Stimulated activated naive CD8-positive, alpha-beta T cell treated with anti-CD3 and anti-CD28 coated beads, Interleukin-15, amount 100 ng/mL, for 72 hours (primary cell): ENCODE data around the gene ERC2.
A peak's percentile ranks its signal among the peaks of the same experiment; 100 is the strongest.

ENCODE experiments used
- ATAC-seq: fragments of 150-1000 bp; cut with Tn5 transposase; 2 replicates; pipeline ENCODE4 v1.10.0; 2021; ENCODE audit warnings: mild to moderate bottlenecking, moderate library complexity
- DNase-seq, 2 donors: peaks; one replicate each; pipeline ENCODE4 v3.0.0; 2021 to 2022
- H3K27ac Mint-ChIP-seq, 2 donors: one replicate each; pipeline ENCODE4 v1.8.0; 2022; ENCODE audit warnings: mild to moderate bottlenecking in 2 of 2, mixed read lengths in 2 of 2, moderate library complexity in 2 of 2
- H3K27me3 Mint-ChIP-seq: one replicate; pipeline ENCODE4 v1.8.0; 2022; ENCODE audit warnings: mixed read lengths
- H3K4me1 Mint-ChIP-seq: one replicate; pipeline ENCODE4 v1.8.0; 2022; ENCODE audit warnings: mild to moderate bottlenecking, mixed read lengths
- H3K4me3 Mint-ChIP-seq, 2 donors: one replicate each; pipeline ENCODE4 v1.8.0; 2022; ENCODE audit warnings: mild to moderate bottlenecking in 2 of 2, mixed read lengths in 2 of 2, moderate library complexity in 1 of 2
- H3K9me3 Mint-ChIP-seq, 2 donors: one replicate each; pipeline ENCODE4 v1.8.0; 2022; ENCODE audit warnings: mixed read lengths in 2 of 2

Gene ERC2

GRCh38 chr3:55880357-55880756 lies 587.9 kb downstream of the ERC2 start:
- ATAC-seq (no peak), DNase-seq (no peak)
- Mint-ChIP-seq H3K27me3 (no peaks in the 10 kb centered on the region), H3K9me3 (no peaks in the 10 kb centered on the region), H3K27ac (no peak overlapping the region), H3K4me1 (no peaks in the 10 kb centered on the region), H3K4me3 (no peak overlapping the region)

DNA sequence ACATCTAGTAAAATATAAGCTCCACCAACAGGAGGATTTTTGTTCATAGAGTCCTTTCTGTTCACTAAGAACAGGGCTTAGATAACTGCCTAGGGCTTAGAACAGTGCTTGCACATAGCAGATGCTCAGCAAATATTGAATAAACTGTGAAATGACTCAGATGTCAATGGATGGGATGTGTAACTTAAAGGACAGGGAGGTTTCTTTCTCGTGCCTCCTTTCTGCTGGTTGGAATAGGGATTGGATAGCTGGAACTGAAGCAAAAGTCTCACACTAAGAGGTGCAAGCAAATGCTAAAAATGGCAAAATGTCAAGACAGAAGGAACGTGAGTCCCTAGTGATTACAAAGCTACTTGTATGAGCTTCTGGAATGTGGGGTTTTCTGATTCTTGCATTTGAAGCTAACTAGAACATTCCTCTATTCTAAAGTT lies 588.4 kb downstream of the ERC2 start:
- Mint-ChIP-seq H3K27ac (no peak overlapping the region), H3K27me3 (no peaks in the 10 kb centered on the region), H3K9me3 (no peaks in the 10 kb centered on the region), H3K4me3 (no peak overlapping the region), H3K4me1 (no peaks in the 10 kb centered on the region)
- ATAC-seq = no peak
- no peak for DNase-seq

DNA sequence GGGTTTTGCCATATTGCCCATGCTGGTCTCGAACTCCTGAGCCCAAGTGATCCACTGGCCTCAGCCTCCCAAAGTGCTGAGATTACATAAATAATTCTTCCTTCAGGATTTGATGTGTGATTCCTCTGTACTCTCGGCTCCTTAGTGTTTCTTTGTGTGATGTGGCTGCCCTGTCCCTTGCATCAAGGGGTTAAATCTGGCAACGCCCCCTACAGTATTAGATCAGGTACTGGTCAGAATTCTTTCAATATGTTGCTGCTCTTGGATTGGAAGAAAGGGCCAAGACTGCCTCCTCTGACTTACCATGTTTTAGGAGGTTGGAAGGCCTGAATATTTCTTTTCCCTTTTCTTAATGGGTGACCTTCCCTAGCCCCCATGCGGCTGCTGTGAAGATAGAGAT lies 590.6 kb downstream of the ERC2 start:
- Mint-ChIP-seq H3K4me3 (no peak overlapping the region), H3K27me3 (no peaks in the 10 kb centered on the region), H3K4me1 (no peaks in the 10 kb centered on the region), H3K9me3 (no peaks in the 10 kb centered on the region), H3K27ac (no peak overlapping the region)
- ATAC-seq (no peak), DNase-seq (no peak)

DNA sequence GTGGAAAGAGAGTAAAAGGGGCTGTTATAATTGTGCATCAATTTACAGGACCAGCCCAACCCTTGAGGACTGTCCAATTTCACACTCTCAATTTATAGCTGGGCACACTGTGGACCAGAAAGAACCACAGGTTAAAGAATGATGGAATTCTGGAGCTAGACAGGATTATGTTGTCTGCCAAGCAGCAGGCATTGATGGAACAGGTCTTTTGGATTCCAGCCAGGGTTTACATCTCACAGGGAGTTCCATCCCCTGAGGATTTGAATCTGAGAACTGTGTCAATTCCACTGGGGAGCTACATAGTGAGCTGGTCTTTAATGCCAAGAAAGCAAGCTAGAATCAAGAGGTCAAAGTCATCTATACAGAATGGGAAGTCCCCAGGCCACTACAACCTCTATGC lies 591.7 kb downstream of the ERC2 start:
- Mint-ChIP-seq H3K4me1 (no peaks in the 10 kb centered on the region), H3K27me3 (no peaks in the 10 kb centered on the region), H3K9me3 (no peaks in the 10 kb centered on the region), H3K4me3 (no peak overlapping the region), H3K27ac (peak overlapping the region in 1 of 2 donors; percentile 44)
- ATAC-seq (no peak), DNase-seq (no peak)

GRCh38 chr3:55875113-55875512 lies 593.2 kb downstream of the ERC2 start:
- DNase-seq = no peak
- no peaks in the 10 kb centered on the region for H3K4me1 Mint-ChIP-seq
- ATAC-seq = no peak
- no peak overlapping the region for H3K4me3 Mint-ChIP-seq
- H3K9me3 Mint-ChIP-seq = no peaks in the 10 kb centered on the region
- H3K27ac Mint-ChIP-seq = no peak overlapping the region
- no peaks in the 10 kb centered on the region for H3K27me3 Mint-ChIP-seq

GRCh38 chr3:55873523-55874254 lies 594.6 kb downstream of the ERC2 start:
- ATAC-seq (no peak), DNase-seq (no peak)
- no peaks in the 10 kb centered on the region for H3K9me3 Mint-ChIP-seq
- H3K4me1 Mint-ChIP-seq = no peaks in the 10 kb centered on the region
- H3K27me3 Mint-ChIP-seq = no peaks in the 10 kb centered on the region
- H3K4me3 Mint-ChIP-seq = no peak overlapping the region
- no peak overlapping the region for H3K27ac Mint-ChIP-seq

DNA sequence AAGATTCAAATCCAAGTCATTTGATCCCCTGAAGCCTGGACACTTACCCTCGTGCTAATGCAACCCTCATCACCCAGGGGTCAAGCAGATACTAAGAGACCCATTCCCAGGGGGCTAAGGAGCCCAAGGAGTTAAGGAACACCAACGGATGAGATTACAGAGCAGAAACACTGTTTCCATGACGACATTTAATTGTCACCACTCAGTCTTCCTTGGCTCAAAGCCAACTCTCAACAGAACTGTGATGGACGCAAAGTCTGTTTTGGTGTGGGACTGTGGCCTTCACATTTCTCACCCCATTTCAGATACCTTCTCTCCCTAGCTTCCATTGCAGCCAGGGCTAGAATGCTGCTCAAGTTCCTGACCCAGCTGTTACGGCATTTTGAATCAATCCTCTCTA lies 597.7 kb downstream of the ERC2 start:
- Mint-ChIP-seq H3K9me3 (no peaks in the 10 kb centered on the region), H3K27ac (no peak overlapping the region), H3K27me3 (no peaks in the 10 kb centered on the region), H3K4me3 (no peak overlapping the region), H3K4me1 (no peaks in the 10 kb centered on the region)
- ATAC-seq = no peak
- no peak for DNase-seq

DNA sequence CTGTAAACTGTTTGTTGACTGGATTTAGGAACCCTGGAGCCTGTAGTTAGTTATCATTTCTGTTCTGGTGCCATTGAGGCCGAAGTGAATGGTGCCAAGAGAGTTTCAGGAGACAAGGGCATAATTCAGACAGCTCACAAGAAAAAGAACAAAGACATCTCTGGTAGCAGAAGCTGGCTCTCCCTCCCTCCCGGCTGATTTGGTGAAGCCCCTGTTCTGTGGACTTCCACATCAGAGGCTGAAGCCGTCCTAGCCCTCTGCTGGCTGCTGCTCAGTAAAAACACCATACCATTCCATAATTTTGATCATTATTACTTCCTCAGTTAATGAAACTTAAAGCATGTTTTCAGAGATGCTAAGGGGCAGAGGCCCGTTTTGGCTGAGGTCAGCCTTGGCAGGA lies 599.9 kb downstream of the ERC2 start:
- Mint-ChIP-seq H3K27me3 (no peaks in the 10 kb centered on the region), H3K9me3 (no peaks in the 10 kb centered on the region), H3K4me1 (no peaks in the 10 kb centered on the region), H3K27ac (no peak overlapping the region), H3K4me3 (no peak overlapping the region)
- ATAC-seq = no peak
- no peak for DNase-seq

GRCh38 chr3:55863028-55863427 lies 605.2 kb downstream of the ERC2 start:
- H3K9me3 Mint-ChIP-seq = no peaks in the 10 kb centered on the region
- DNase-seq (no peak), ATAC-seq (no peak)
- no peaks in the 10 kb centered on the region for H3K27me3 Mint-ChIP-seq
- H3K27ac Mint-ChIP-seq = no peak overlapping the region
- no peak overlapping the region for H3K4me3 Mint-ChIP-seq
- no peaks in the 10 kb centered on the region for H3K4me1 Mint-ChIP-seq

GRCh38 chr3:55860049-55860721 lies 608.1 kb downstream of the ERC2 start:
- ATAC-seq = no peak
- Mint-ChIP-seq H3K27ac (peak overlapping the region; percentile 37 to 38), H3K9me3 (no peaks in the 10 kb centered on the region), H3K27me3 (no peaks in the 10 kb centered on the region), H3K4me1 (no peaks in the 10 kb centered on the region), H3K4me3 (no peak overlapping the region)
- DNase-seq = no peak

GRCh38 chr3:55859305-55859704 lies 609.0 kb downstream of the ERC2 start:
- Mint-ChIP-seq H3K27me3 (no peaks in the 10 kb centered on the region), H3K4me1 (no peaks in the 10 kb centered on the region), H3K4me3 (no peak overlapping the region), H3K27ac (no peak overlapping the region), H3K9me3 (no peaks in the 10 kb centered on the region)
- DNase-seq = no peak
- no peak for ATAC-seq

DNA sequence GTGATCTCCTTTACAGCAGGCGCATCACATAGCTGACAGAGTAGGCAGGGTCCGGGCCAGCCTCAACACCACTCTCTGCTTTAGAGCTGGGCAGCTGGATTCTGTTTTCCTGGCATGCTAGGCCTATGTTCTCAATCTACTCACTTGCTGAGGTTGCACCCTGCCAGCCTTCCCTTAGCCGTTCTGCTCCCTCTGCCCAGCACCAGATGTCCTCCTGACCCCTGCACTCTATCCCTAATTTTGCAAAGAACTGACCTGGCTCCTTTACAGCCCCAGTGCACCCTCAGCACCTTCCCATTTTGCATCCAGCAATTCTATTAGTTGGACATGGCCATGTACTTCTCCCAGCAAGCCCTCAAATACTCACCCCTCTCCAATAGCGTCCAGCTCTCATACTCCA lies 609.5 kb downstream of the ERC2 start:
- H3K27me3 Mint-ChIP-seq = no peaks in the 10 kb centered on the region
- no peaks in the 10 kb centered on the region for H3K9me3 Mint-ChIP-seq
- H3K27ac Mint-ChIP-seq = no peak overlapping the region
- DNase-seq = no peak
- H3K4me3 Mint-ChIP-seq = no peak overlapping the region
- peak; percentile 35 for ATAC-seq
- H3K4me1 Mint-ChIP-seq = no peaks in the 10 kb centered on the region

DNA sequence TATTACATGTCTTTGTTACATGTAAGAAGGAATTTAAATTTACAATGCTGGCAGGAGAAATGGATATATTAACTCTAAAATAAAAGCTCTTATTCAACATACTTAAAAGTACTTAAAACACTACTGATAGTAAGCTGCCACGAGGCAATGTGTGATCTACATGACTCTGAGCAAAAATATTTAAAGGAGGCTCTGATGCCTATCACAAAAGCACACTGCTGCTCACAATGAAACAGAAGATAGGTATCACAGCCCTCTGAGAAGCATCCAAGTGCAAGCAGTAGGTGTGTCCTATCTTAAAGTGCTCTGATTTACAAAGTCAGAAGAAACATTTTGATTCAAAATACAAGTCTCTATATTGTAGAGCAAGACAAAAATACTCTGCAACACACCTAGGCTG lies 610.0 kb downstream of the ERC2 start:
- Mint-ChIP-seq H3K9me3 (no peaks in the 10 kb centered on the region), H3K4me3 (no peak overlapping the region), H3K27me3 (no peaks in the 10 kb centered on the region), H3K4me1 (no peaks in the 10 kb centered on the region), H3K27ac (no peak overlapping the region)
- no peak for DNase-seq
- no peak for ATAC-seq

DNA sequence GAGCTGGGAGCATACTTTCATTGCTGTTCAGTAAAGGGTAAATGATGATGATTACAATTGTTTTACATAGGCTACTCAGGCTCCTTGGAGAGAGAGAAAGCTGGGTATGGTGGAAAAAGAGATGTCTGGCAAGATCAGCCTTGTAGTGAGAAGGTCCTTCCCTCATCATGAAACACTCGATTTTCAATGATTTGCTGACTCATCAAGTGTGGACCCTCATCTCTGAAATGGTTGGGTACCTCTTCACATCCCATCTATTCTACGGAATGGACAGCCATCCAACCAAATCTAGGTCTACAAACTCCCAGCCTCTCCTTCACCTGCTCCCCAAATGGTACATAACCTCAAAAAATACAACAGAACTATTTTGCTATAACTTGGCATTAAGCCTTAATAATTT lies 610.6 kb downstream of the ERC2 start:
- H3K4me1 Mint-ChIP-seq = no peaks in the 10 kb centered on the region
- H3K9me3 Mint-ChIP-seq = no peaks in the 10 kb centered on the region
- no peak for ATAC-seq
- no peak for DNase-seq
- no peaks in the 10 kb centered on the region for H3K27me3 Mint-ChIP-seq
- no peak overlapping the region for H3K27ac Mint-ChIP-seq
- no peak overlapping the region for H3K4me3 Mint-ChIP-seq

DNA sequence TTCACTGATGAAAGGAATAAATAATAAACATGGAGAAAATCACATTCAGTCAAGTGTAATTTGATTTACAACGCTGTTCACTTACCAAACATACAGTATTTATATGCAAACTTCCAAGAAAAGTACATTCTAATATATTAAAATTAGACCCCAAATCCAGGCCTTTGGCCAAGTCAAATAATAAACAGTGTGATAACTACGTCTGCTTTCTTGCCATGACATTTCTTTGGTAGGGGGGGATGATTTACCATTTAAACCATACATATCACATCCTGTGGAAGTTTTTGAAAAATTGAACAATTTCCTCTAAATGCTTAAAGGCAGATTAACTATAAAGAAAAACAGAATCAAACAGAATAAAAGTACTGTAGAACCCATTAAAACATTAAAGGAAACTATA lies 613.0 kb downstream of the ERC2 start:
- Mint-ChIP-seq H3K27me3 (no peaks in the 10 kb centered on the region), H3K9me3 (no peaks in the 10 kb centered on the region), H3K4me1 (no peaks in the 10 kb centered on the region), H3K4me3 (no peak overlapping the region), H3K27ac (no peak overlapping the region)
- no peak for DNase-seq
- ATAC-seq = no peak

GRCh38 chr3:55854494-55854893 lies 613.8 kb downstream of the ERC2 start:
- H3K27ac Mint-ChIP-seq = no peak overlapping the region
- H3K4me1 Mint-ChIP-seq = no peaks in the 10 kb centered on the region
- DNase-seq = no peak
- no peaks in the 10 kb centered on the region for H3K9me3 Mint-ChIP-seq
- H3K4me3 Mint-ChIP-seq = no peak overlapping the region
- no peaks in the 10 kb centered on the region for H3K27me3 Mint-ChIP-seq
- ATAC-seq = no peak

DNA sequence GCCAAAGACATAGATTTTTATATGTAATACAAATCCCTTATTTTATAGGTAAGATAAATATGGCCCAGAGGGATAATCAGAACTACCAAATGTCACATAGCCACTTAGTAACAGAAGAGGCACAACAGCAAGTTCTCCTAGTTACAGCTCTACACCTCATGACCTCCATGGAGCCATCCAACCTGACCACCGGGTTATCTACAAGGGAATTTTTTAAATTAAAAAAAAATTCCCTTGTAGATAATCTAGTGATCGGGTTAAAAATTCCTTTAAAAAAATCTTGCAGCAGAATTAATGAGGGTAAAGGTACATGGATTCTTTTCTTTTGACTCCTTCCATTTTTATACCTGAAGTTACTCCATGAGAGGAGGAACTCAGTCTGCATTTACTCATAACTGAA lies 615.9 kb downstream of the ERC2 start:
- H3K27ac Mint-ChIP-seq = no peak overlapping the region
- H3K4me1 Mint-ChIP-seq = no peaks in the 10 kb centered on the region

More for the DNA sequence above, 615.9 kb downstream of the ERC2 start:
- no peak overlapping the region for H3K4me3 Mint-ChIP-seq
- no peaks in the 10 kb centered on the region for H3K27me3 Mint-ChIP-seq
- peaks cover 0 to 4% of the 10 kb centered on the region in 2 donors for H3K9me3 Mint-ChIP-seq
- DNase-seq (no peak), ATAC-seq (no peak)
